ENCODE measurements around the gene CFLAR.
"Not testable (repeated sequence)": the region's sequence is repeated elsewhere in the genome, so short reads cannot be mapped to it uniquely, and the experiment has no call there.

CFLAR gene

DNA sequence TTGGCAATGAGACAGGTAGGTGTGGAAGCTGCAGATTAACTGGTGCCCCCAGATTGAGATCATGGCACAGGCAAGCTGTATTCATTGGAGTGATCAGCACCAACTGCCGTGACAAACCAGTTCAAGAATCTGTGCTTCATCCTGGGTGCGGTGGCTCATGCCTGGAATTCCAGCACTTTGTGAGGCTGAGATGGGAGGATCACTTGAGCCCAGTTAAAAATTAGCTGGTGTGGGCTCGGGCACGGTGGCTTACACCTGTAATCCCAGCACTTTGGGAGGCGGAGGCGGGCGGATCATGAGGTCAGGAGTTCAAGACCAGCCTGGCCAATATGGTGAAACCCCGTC is 33.8 kb downstream of the CFLAR start:
- not testable (repeated sequence) for DNase-seq

DNA sequence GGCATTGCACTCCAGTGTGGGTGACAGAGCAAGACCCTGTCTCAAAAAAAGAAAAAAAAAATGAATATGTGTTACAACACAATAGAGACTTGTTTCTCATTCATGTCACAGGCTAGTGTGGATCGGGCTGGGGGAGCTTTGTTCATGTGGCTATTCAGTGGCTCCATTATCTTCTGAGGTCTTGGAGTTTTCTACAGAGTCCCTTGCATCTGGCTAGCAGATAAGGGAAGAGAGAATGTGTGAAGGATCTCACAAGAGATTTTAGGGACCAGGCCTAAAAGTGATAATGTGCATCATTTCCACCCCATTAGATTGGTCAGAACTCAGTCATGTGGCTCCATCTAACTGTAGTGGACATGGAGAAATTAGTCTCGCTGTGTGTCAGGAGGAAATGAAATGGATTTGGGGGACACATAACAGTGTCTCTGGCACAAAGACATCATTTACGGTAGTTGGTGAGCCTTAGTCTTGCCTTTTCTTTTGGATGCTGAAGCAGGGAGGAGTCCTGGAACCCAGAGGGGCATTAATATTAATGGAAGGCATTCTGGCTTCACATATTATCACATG is 34.6 kb downstream of the CFLAR start:
- DNase-seq, result no peak

- no peak for DNase-seq
Measured at GRCh38 chr2:201151127-201151981, 35.4 kb downstream of the CFLAR start.

DNA sequence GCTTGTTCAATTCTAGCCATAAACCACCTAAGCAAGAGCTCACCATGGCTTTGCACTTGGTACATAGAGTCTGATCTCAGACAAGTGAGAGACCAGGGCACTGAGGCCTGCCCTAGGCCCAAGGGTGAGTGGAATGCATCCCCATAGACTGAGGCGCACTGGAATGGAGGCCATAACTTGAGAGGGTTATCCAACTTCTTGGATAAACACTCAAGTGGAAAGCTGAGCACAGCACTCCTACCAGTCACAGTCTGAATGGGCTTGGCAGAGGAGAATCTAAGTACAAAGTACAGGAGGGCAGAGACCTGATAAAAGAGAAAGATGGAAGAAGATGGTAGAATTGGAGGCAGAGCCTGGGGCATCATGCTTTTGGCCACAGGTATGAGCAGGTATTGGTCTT is 36.6 kb downstream of the CFLAR start:
- no peak for DNase-seq

- DNase-seq, result no peak
Measured at GRCh38 chr2:201152999-201153815, 37.2 kb downstream of the CFLAR start.

GRCh38 chr2:201154615-201155399 is 38.8 kb downstream of the CFLAR start:
- no peak for DNase-seq

DNA sequence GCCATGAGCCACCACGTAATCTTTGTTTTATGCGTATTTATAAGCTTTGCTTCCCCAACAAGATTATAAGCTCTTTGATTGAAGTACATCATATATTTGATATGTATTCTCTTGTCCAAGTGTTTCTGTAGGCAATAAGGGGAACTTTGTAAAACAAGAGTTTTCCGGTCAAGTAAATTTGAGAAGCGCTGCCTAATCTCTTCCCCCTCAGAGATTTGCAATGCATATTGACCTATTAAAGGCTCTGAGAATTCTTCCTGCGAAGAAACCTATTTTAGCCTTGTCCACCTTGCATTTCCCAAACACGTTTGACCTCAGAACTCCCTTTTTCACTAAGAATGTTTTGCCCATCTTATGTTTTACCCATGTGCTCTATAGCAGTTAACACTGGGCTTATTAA is 40.1 kb downstream of the CFLAR start:
- no peak for DNase-seq

GRCh38 chr2:201156640-201157039 is 40.7 kb downstream of the CFLAR start:
- no peak for DNase-seq

DNA sequence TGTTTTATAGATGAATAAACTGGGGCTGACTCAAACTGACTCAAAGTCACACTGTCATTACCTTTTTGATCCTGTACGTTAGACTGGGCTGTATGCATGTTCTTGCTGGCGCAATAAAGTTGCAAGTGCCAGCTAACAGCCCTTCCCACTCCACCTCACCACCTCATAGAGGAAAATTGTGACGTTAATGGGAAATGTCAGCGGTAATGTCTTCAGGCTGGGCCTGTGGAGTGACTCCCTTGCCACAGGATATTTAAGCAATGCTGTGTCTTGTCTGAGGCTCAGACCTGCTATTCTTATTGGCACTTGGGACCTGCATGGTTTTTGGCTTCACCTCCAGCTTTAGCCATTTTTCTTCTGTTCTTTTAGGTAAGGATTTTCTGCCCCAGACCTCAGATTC is 41.7 kb downstream of the CFLAR start:
- no peak for DNase-seq

GRCh38 chr2:201158111-201158929 is 42.4 kb downstream of the CFLAR start:
- peak; percentile 49 for DNase-seq

GRCh38 chr2:201164166-201164565 is 48.2 kb downstream of the CFLAR start:
- DNase-seq, result no peak

DNA sequence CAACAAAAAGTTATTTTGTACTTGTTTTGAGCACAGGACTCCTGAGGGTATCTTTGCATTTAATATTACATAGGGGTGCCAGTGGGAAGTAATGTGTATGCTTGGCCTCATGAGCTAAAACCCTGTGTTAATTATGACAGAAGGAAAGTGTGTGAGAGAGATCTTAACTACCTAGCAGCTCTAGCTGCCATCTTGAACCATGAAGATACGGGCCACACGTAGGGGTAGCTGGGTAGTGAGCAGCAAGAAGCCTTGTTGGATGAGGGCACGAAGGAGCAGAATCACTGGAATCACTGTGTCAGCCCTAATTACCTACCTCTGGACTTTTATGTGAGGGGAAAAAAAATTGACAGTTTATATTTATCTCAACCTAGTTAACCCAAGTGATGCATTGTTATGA is 51.6 kb downstream of the CFLAR start:
- DNase-seq, result no peak

DNA sequence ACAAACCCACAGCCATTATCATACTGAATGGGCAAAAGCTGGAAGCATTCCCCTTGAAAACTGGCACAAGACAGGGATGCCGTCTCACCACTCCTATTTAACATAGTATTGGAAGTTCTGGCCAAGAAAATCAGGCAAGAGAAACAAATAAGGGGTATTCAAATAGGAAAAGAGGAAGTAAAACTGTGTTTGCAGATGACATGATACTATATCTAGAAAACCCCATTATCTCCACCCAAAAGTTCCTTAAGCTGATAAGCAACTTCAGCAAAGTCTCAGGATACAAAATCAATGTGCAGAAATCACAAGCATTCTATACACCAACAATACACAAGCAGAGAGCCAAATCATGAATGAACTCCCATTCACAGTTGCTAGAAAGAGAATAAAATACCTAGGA is 52.5 kb downstream of the CFLAR start:
- DNase-seq, result not testable (repeated sequence)

DNA sequence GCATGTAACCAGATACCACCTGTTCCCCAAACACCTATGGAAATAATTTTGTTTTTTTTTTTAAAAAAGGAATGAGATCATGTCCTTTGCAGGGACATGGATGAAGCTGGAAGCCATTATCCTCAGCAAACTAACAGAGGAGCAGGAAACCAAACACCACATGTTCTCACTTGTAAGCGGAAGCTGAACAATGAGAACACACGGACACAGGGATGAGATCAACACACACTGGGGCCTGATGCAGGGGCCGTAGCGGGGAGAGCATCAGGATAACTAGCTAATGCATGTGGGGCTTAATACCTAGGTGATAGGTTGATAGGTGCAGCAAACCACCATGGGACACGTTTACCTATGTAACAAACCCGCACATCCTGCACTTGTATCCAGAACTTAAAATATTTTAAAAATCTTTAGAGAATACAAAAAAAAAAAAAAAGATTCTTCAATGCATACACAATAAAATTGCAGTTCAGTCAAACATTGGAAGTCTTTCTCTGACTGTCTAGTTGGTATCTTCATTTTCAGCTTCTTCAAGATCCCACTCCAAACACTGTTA is 55.4 kb downstream of the CFLAR start:
- DNase-seq, result no peak

DNA sequence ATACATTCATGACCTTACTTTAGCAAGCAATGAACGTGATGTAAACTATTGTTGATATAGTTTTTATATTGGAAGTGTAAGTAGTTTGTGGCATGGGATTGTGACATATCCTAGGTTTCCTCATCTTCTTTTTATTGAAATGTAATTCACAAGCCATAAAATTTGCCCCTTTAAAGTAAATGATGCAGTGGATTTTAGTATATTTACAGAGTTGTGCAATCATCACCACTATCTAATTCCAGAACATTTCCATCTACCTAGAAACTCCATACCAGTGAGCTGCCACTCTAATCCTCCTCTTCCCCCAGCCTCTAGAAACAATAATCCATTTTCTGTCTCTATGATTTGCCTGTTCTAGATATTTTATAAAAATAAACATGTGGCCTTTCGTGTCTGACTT is 56.3 kb downstream of the CFLAR start:
- DNase-seq, result no peak

DNA sequence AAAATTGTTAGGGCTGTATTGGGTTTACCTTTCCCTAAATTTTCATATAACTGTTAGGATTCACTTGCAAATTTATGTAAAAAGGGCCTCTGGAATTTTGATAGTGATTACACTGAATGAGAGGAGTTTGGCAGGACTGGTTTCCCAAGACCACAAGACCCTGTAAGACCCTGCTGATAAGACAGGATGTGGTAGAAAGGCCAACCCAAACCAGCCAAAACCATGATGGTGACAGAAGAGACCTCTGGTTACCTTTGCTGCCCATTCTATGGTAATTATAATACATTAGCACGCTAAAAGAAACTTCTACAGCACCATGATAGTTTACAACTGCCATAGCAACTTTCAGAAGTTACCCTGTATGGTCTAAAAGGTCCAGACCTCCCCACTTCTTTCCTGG is 58.7 kb downstream of the CFLAR start:
- DNase-seq, result no peak

- no peak for DNase-seq
Measured at GRCh38 chr2:201176081-201176481, 60.1 kb downstream of the CFLAR start.

DNA sequence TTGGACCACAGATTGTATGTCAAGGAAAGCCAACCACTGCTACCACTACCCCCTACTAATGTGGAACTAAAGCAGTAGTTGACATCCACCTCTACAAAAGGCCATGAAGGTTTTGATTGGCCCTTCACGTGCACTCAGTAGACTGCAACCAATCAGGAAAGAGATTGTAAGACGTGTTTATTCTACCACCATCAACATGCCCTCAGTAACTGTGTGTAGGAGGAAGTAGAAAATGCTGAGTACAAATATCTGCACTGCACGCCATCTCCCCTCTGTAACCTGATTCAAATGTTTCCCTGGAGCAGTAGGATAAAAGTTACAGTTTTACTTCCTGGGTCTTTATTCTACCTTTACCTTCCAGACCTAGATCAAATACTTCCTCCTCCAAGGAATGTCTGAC is 64.0 kb downstream of the CFLAR start:
- no peak for DNase-seq

- DNase-seq, result no peak
Measured at GRCh38 chr2:201182650-201183364, 66.8 kb downstream of the CFLAR start, which contains the start of gene CASP10. Gene CASP10 (plus strand): TSS chr2:201183141. CDS start chr2:201185778, 2,637 bp downstream.

GRCh38 chr2:201183365-201183727 is 67.4 kb downstream of the CFLAR start:
- DNase-seq, result no peak

DNA sequence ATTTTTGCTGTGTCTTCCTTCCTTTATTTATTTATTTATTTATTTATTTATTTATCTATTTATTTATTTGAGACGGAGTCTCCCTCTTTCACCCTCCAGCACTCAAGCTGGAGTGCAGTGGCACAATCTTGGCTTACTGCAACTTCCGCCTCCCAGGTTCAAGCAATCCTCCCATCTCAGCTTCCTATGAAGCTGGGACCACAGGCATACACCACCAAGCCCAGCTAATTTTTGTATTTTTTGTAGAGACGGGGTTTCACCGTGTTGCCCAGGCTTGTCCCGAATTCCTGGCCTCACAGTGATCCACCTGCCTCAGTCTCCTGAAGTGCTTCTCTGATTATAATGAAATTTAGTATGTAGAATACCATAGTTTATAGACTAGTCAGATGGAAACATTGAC is 67.9 kb downstream of the CFLAR start:
- peak; percentile 37 for DNase-seq

All from stimulated activated CD4-positive, alpha-beta T cell treated with anti-CD3 and anti-CD28 coated beads, Interleukin-15, amount 100 ng/mL, for 24 hours (primary cell).